ENCODE data around the gene GALNT4.

GALNT4 gene

GRCh38 chr12:89493670-89494302, 30.8 kb downstream of the GALNT4 start:
- no peaks in the 10 kb centered on the region for H3K27me3 Mint-ChIP-seq
- peaks cover 28% of the 10 kb centered on the region for H3K36me3 Mint-ChIP-seq (ENCODE audit: low read depth)
- H3K4me1 Mint-ChIP-seq (ENCODE audit: low read depth): peaks cover 29% of the 10 kb centered on the region
- H3K27ac Mint-ChIP-seq: peak overlapping the region; percentile 92
- no peak overlapping the region for H3K4me3 Mint-ChIP-seq
- no peaks in the 10 kb centered on the region for H3K9me3 Mint-ChIP-seq

GRCh38 chr12:89492883-89493282, 31.7 kb downstream of the GALNT4 start:
- H3K36me3 Mint-ChIP-seq (ENCODE audit: low read depth): peaks cover 25% of the 10 kb centered on the region

GRCh38 chr12:89490922-89491321, 33.7 kb downstream of the GALNT4 start:
- Mint-ChIP-seq H3K4me1 (ENCODE audit: low read depth) (peaks cover 29% of the 10 kb centered on the region), H3K36me3 (ENCODE audit: low read depth) (peaks cover 37% of the 10 kb centered on the region), H3K4me3 (no peak overlapping the region), H3K27ac (no peak overlapping the region), H3K9me3 (no peaks in the 10 kb centered on the region), H3K27me3 (no peaks in the 10 kb centered on the region)

More at GRCh38 chr12:89492883-89493282, 31.7 kb downstream of the GALNT4 start:
- H3K27me3 Mint-ChIP-seq: no peaks in the 10 kb centered on the region
- H3K4me1 Mint-ChIP-seq (ENCODE audit: low read depth): peaks cover 29% of the 10 kb centered on the region
- H3K4me3 Mint-ChIP-seq: no peak overlapping the region
- no peaks in the 10 kb centered on the region for H3K9me3 Mint-ChIP-seq
- H3K27ac Mint-ChIP-seq: no peak overlapping the region

GRCh38 chr12:89486264-89486663, 38.3 kb downstream of the GALNT4 start:
- H3K36me3 Mint-ChIP-seq (ENCODE audit: low read depth): peaks cover 42% of the 10 kb centered on the region
- H3K27me3 Mint-ChIP-seq: no peaks in the 10 kb centered on the region
- no peak overlapping the region for H3K27ac Mint-ChIP-seq

GRCh38 chr12:89484470-89484869, 40.1 kb downstream of the GALNT4 start:
- Mint-ChIP-seq H3K9me3 (no peaks in the 10 kb centered on the region), H3K4me1 (ENCODE audit: low read depth) (no peaks in the 10 kb centered on the region), H3K27me3 (no peaks in the 10 kb centered on the region), H3K4me3 (no peak overlapping the region), H3K27ac (no peak overlapping the region), H3K36me3 (ENCODE audit: low read depth) (peaks cover 34% of the 10 kb centered on the region)

More at GRCh38 chr12:89486264-89486663, 38.3 kb downstream of the GALNT4 start:
- H3K9me3 Mint-ChIP-seq: no peaks in the 10 kb centered on the region
- H3K4me3 Mint-ChIP-seq: no peak overlapping the region
- H3K4me1 Mint-ChIP-seq (ENCODE audit: low read depth): no peaks in the 10 kb centered on the region

- peaks cover 22% of the 10 kb centered on the region for H3K36me3 Mint-ChIP-seq (ENCODE audit: low read depth)
- H3K4me1 Mint-ChIP-seq (ENCODE audit: low read depth): peaks cover 8% of the 10 kb centered on the region
- no peak overlapping the region for H3K27ac Mint-ChIP-seq
Observed at GRCh38 chr12:89481213-89481914, 43.2 kb downstream of the GALNT4 start.

GRCh38 chr12:89479982-89480381, 44.6 kb downstream of the GALNT4 start:
- Mint-ChIP-seq H3K36me3 (ENCODE audit: low read depth) (peaks cover 15% of the 10 kb centered on the region), H3K4me1 (ENCODE audit: low read depth) (peaks cover 13% of the 10 kb centered on the region), H3K27ac (no peak overlapping the region), H3K9me3 (no peaks in the 10 kb centered on the region), H3K27me3 (no peaks in the 10 kb centered on the region), H3K4me3 (no peak overlapping the region)

More at GRCh38 chr12:89481213-89481914, 43.2 kb downstream of the GALNT4 start:
- Mint-ChIP-seq H3K4me3 (no peak overlapping the region), H3K27me3 (no peaks in the 10 kb centered on the region), H3K9me3 (no peaks in the 10 kb centered on the region)

- no peaks in the 10 kb centered on the region for H3K27me3 Mint-ChIP-seq
- peak overlapping the region; percentile 1 for H3K27ac Mint-ChIP-seq
- peaks cover 24% of the 10 kb centered on the region for H3K4me1 Mint-ChIP-seq (ENCODE audit: low read depth)
- H3K36me3 Mint-ChIP-seq (ENCODE audit: low read depth): peaks cover 4% of the 10 kb centered on the region
- H3K9me3 Mint-ChIP-seq: no peaks in the 10 kb centered on the region
- peak overlapping the region; percentile 2 for H3K4me3 Mint-ChIP-seq
Observed at GRCh38 chr12:89477633-89478279, 46.8 kb downstream of the GALNT4 start.

- Mint-ChIP-seq H3K27me3 (no peaks in the 10 kb centered on the region), H3K4me1 (ENCODE audit: low read depth) (peaks cover 31% of the 10 kb centered on the region), H3K36me3 (ENCODE audit: low read depth) (peaks cover 6% of the 10 kb centered on the region), H3K4me3 (peak overlapping the region; percentile 2), H3K27ac (no peak overlapping the region), H3K9me3 (no peaks in the 10 kb centered on the region)
Observed at GRCh38 chr12:89476904-89477595, 47.5 kb downstream of the GALNT4 start.

GRCh38 chr12:89476232-89476631, 48.4 kb downstream of the GALNT4 start:
- H3K9me3 Mint-ChIP-seq: no peaks in the 10 kb centered on the region
- no peaks in the 10 kb centered on the region for H3K27me3 Mint-ChIP-seq
- H3K4me3 Mint-ChIP-seq: no peak overlapping the region
- peaks cover 7% of the 10 kb centered on the region for H3K36me3 Mint-ChIP-seq (ENCODE audit: low read depth)
- peaks cover 38% of the 10 kb centered on the region for H3K4me1 Mint-ChIP-seq (ENCODE audit: low read depth)
- no peak overlapping the region for H3K27ac Mint-ChIP-seq

- peak overlapping the region; percentile 50 for H3K27ac Mint-ChIP-seq
- H3K9me3 Mint-ChIP-seq: no peaks in the 10 kb centered on the region
- H3K4me3 Mint-ChIP-seq: no peak overlapping the region
- H3K4me1 Mint-ChIP-seq (ENCODE audit: low read depth): peaks cover 46% of the 10 kb centered on the region
- peaks cover 7% of the 10 kb centered on the region for H3K36me3 Mint-ChIP-seq (ENCODE audit: low read depth)
- no peaks in the 10 kb centered on the region for H3K27me3 Mint-ChIP-seq
Observed at GRCh38 chr12:89475203-89475990, 49.2 kb downstream of the GALNT4 start.

- Mint-ChIP-seq H3K27me3 (no peaks in the 10 kb centered on the region), H3K4me1 (ENCODE audit: low read depth) (peaks cover 52% of the 10 kb centered on the region), H3K27ac (peak overlapping the region; percentile 50), H3K9me3 (no peaks in the 10 kb centered on the region), H3K4me3 (no peak overlapping the region), H3K36me3 (ENCODE audit: low read depth) (peaks cover 7% of the 10 kb centered on the region)
Observed at GRCh38 chr12:89474615-89475014, 50.0 kb downstream of the GALNT4 start.
